GM12878 (cell line): Measurements from ENCODE around the gene TBL3. TPM values are rescaled to one million over a fixed set of nuclear protein-coding genes. Genes with fewer than 3 reads are reported as not detected.

Experiments
- ATAC-seq: fragments of 200-7000 bp; cut with Tn5 transposase; 3 replicates; pipeline ENCODE4 v1.9.1; 2020; ENCODE audit warnings: mild to moderate bottlenecking, moderate library complexity
- BruUV-seq: library from RNA; stranded (reverse); fragments of 400-500 nt; replicated peaks from 2 replicates; lab custom pipeline; 2021; lab: Mats Ljungman, UMichigan
- CTCF ChIA-PET: fragments of 300-600 bp; sonication (Branson Sonifier 250); formaldehyde crosslinking; extraction: SDS; loops from one replicate; lab custom pipeline; 2021; ENCODE audit warnings: inconsistent platforms; lab: Yijun Ruan, JAX
- POLR2A ChIA-PET: fragments of 350-600 bp; formaldehyde crosslinking; extraction: SDS; loops from one replicate; lab custom pipeline; 2021; ENCODE audit warnings: inconsistent platforms; lab: Charles Lee
- RAD21 ChIA-PET: fragments of 300-600 bp; sonication (Branson Sonifier 250); formaldehyde crosslinking; loops from one replicate; lab custom pipeline; 2023; ENCODE audit warnings: antibody characterized with exemption; ENCODE audit not compliant: unreplicated experiment; lab: Charles Lee
- SMC1A ChIA-PET: fragments of 300-600 bp; sonication (Branson Sonifier 250); formaldehyde crosslinking; loops from one replicate; lab custom pipeline; 2023; ENCODE audit not compliant: unreplicated experiment, uncharacterized antibody; lab: Charles Lee
- DNase-seq: peaks from one replicate; pipeline ENCODE4 v3.0.0-alpha.2; 2011; ENCODE audit warnings: low read depth, low spot score
- FAIRE-seq: peaks from 3 replicates; lab custom pipeline; 2011; peaks lifted over from hg19 to GRCh38; lab: Jason Lieb, UNC
- H2AFZ ChIP-seq: 2 replicates; pipeline ENCODE4 v1.6.0; 2011; ENCODE audit warnings: low read depth, low read length, control low read depth; ENCODE audit not compliant: control insufficient read depth
- H3K27ac ChIP-seq: 2 replicates; pipeline ENCODE4 v1.5.1; 2011; ENCODE audit warnings: control low read depth; ENCODE audit not compliant: control insufficient read depth, insufficient read depth
- H3K27me3 ChIP-seq, 2 experiments: replicated peaks in 1 of 2; 2 replicates each; pipeline versions ENCODE4 v1.6.0 to v1.6.1; 2011; ENCODE audit warnings: low read length in 1 of 2; ENCODE audit not compliant: control insufficient read depth in 2 of 2, insufficient read depth in 2 of 2
- H3K36me3 ChIP-seq, 2 experiments: 2 replicates each; pipeline ENCODE4 v1.5.1; 2011; ENCODE audit warnings: low read length in 1 of 2; ENCODE audit not compliant: control insufficient read depth in 2 of 2, insufficient read depth in 2 of 2
- H3K4me1 ChIP-seq: 2 replicates; pipeline ENCODE4 v1.6.1; 2011; ENCODE audit warnings: mild to moderate bottlenecking, low read length, moderate library complexity, mixed read lengths; ENCODE audit not compliant: control insufficient read depth, insufficient read depth
- H3K4me2 ChIP-seq: 2 replicates; pipeline ENCODE4 v1.6.0; 2011; ENCODE audit warnings: control low read depth; ENCODE audit not compliant: control insufficient read depth, insufficient read depth
- H3K4me3 ChIP-seq: fragments of 200-600 bp; sonication (generic); 2 replicates; pipeline ENCODE4 v1.5.1; 2016
- H3K79me2 ChIP-seq: 2 replicates; pipeline ENCODE4 v1.6.0; 2011; ENCODE audit warnings: low read length; ENCODE audit not compliant: control insufficient read depth, insufficient read depth
- H3K9ac ChIP-seq: 2 replicates; pipeline ENCODE4 v1.8.0; 2011; ENCODE audit warnings: low read length, control low read depth, mixed read lengths; ENCODE audit not compliant: control insufficient read depth, insufficient read depth
- H3K9me3 ChIP-seq: replicated peaks from 3 replicates; pipeline ENCODE4 v1.5.1; 2011; ENCODE audit warnings: mild to moderate bottlenecking, low read length; ENCODE audit not compliant: control insufficient read depth, insufficient read depth
- H4K20me1 ChIP-seq: 2 replicates; pipeline ENCODE4 v1.6.0; 2011; ENCODE audit not compliant: control insufficient read depth, insufficient read depth
- CREM ChIP-seq: IDR thresholded peaks from 2 replicates; pipeline ENCODE4 v1.6.1; 2014; ENCODE audit warnings: antibody characterized with exemption, low read depth
- ESRRA ChIP-seq: IDR thresholded peaks from 2 replicates; pipeline ENCODE4 v1.6.1; 2012; ENCODE audit warnings: mild to moderate bottlenecking, low read length, improper control_type of control experiment
- ETV6 ChIP-seq, 2 experiments: fragments of 450-650 bp in 1 of 2; IDR thresholded peaks in 1 of 2; conservative IDR thresholded peaks in 1 of 2; 2 replicates each; pipeline ENCODE4 v1.6.1; 2014; ENCODE audit warnings: antibody characterized with exemption in 1 of 2, borderline replicate concordance in 1 of 2, low read depth in 1 of 2, mild to moderate bottlenecking in 1 of 2, moderate library complexity in 1 of 2
- EZH2 ChIP-seq: IDR thresholded peaks from 2 replicates; pipeline ENCODE4 v1.6.1; 2012; ENCODE audit warnings: low read depth, mild to moderate bottlenecking, control low read depth, inconsistent platforms, low read length, borderline replicate concordance; ENCODE audit not compliant: control insufficient read depth
- FOXK2 ChIP-seq: fragments of 450-650 bp; IDR thresholded peaks from 2 replicates; pipeline ENCODE4 v1.6.1; 2017; ENCODE audit warnings: mild to moderate bottlenecking, moderate library complexity
- GATAD2B ChIP-seq: fragments of 450-650 bp; conservative IDR thresholded peaks from 2 replicates; pipeline ENCODE4 v1.6.1; 2017; ENCODE audit warnings: low read depth, mild to moderate bottlenecking, moderate library complexity
- HCFC1 ChIP-seq: fragments of 150-350 bp; IDR thresholded peaks from 2 replicates; pipeline ENCODE4 v1.6.1; 2014; ENCODE audit warnings: low read length
- LARP7 ChIP-seq: fragments of 450-650 bp; IDR thresholded peaks from 2 replicates; pipeline ENCODE4 v1.6.1; 2017; ENCODE audit warnings: mild to moderate bottlenecking
- NKRF ChIP-seq: fragments of 450-650 bp; conservative IDR thresholded peaks from 2 replicates; pipeline ENCODE4 v1.6.1; 2017; ENCODE audit warnings: mild to moderate bottlenecking, moderate library complexity
- PKNOX1 ChIP-seq: fragments of 450-650 bp; IDR thresholded peaks from 2 replicates; pipeline ENCODE4 v1.6.1; 2016; ENCODE audit warnings: mild to moderate bottlenecking
- POLR2AphosphoS5 ChIP-seq: IDR thresholded peaks from 2 replicates; pipeline ENCODE4 v1.6.1; 2011; ENCODE audit warnings: mild to moderate bottlenecking, low read length, inconsistent platforms
- RAD51 ChIP-seq: fragments of 450-650 bp; IDR thresholded peaks from 2 replicates; pipeline ENCODE4 v1.6.1; 2016; ENCODE audit warnings: moderate library complexity, mild to moderate bottlenecking, inconsistent platforms
- RB1 ChIP-seq: fragments of 450-650 bp; formaldehyde crosslinking; IDR thresholded peaks from 2 replicates; pipeline ENCODE4 v1.6.1; 2017; ENCODE audit warnings: mild to moderate bottlenecking, borderline replicate concordance
- SIN3A ChIP-seq: IDR thresholded peaks from 2 replicates; pipeline ENCODE4 v1.6.1; 2012; ENCODE audit warnings: low read depth, low read length, improper control_type of control experiment
- SMARCA5 ChIP-seq: fragments of 450-650 bp; IDR thresholded peaks from 2 replicates; pipeline ENCODE4 v1.6.1; 2017; ENCODE audit warnings: mild to moderate bottlenecking
- STAT1 ChIP-seq: fragments of 450-650 bp; conservative IDR thresholded peaks from 2 replicates; pipeline ENCODE4 v1.6.1; 2014; ENCODE audit warnings: antibody characterized with exemption, mild to moderate bottlenecking
- ZNF622 ChIP-seq: fragments of 450-650 bp; IDR thresholded peaks from 2 replicates; pipeline ENCODE4 v1.6.1; 2017; ENCODE audit warnings: mild to moderate bottlenecking, inconsistent platforms
- WGBS: methylation state at CpG from one replicate; pipeline ENCODE4 v1.1.6; 2016; ENCODE audit warnings: low lambda C conversion rate; ENCODE audit not compliant: insufficient replicate concordance, insufficient coverage; ENCODE audit errors: missing lambda C conversion rate; 5-methylcytosine and 5-hydroxymethylcytosine counted together
- in situ Hi-C: fragments of 300-500 bp; cut with MboI; formaldehyde crosslinking; loops from 9 replicates; pipeline ENCODE4 v1.14.3; 2018; ENCODE audit warnings: mixed read lengths
- intact Hi-C: fragments of 100-400 bp; cut with micrococcal nuclease; formaldehyde crosslinking; loops from one replicate; pipeline ENCODE4 v1.14.2; 2022; ENCODE audit not compliant: unreplicated experiment
- polyA plus RNA-seq, 11 experiments: library from polyadenylated mRNA; depleted of rRNA in 4 of 11; unstranded in 6 of 11; stranded (reverse) in 5 of 11; fragments of >200 nt; fragmentation: Nextera tagmentation in 4 of 11; fragmentation: Illumina TruSeq in 1 of 11; extraction: Ambion mirVana in 4 of 11; extraction: Trizol in 1 of 11; gene quantifications; 1 replicate in 1 of 11; 2 replicates in 10 of 11; pipeline versions ENCODE4 v1.2.1 to v1.2.3, GENCODE V29; 2011 to 2016; ENCODE audit warnings: inconsistent platforms in 2 of 11, missing spikeins in 2 of 11, low read depth in 1 of 11
- total RNA-seq, 4 experiments: library from RNA; depleted of rRNA in 3 of 4; stranded (reverse); fragments of >200 nt in 3 of 4; fragmentation: Illumina TruSeq in 1 of 4; extraction: Trizol in 1 of 4; gene quantifications; 2 replicates each; pipeline versions ENCODE4 v1.2.1 to v1.2.3, GENCODE V29; 2013 to 2021

TBL3 gene
- total and polyA plus RNA-seq, 10 of the 15 experiments (the other 5 are each of a cell fraction or from before 2014, with no cell fraction given) = 1.2 to 101 (median 34.2) TPM

GRCh38 chr16:1991135-1991551, 19.3 kb downstream of the TBL3 start (continued):
- TF ChIP-seq HCFC1 = peak; percentile 7; the same call in 1 of the 2 replicates
- TF ChIP-seq EZH2 = no peak
- peak; percentile 41; the same call in 1 of the 2 replicates for TF ChIP-seq SIN3A
- peak; percentile 97 for TF ChIP-seq RAD51
- no peak for TF ChIP-seq ESRRA
- no peak for TF ChIP-seq FOXK2

GRCh38 chr16:1991588-1991947, 19.7 kb downstream of the TBL3 start:
- Histone ChIP-seq H3K4me3 (peak overlapping the region; percentile 65; the same call in 1 of the 2 replicates), H3K4me1 (peaks cover 26% of the 10 kb centered on the region), H3K9ac (peak overlapping the region; percentile 36), H3K27me3 (no peaks in the 10 kb centered on the region), H4K20me1 (no peaks in the 10 kb centered on the region), H3K27ac (peak overlapping the region; percentile 27; the same call in 1 of the 2 replicates), H3K36me3 (peaks cover 0 to 2% of the 10 kb centered on the region in 2 experiments; a peak in 2 of 4 replicates), H3K79me2 (no peaks in the 10 kb centered on the region), H3K9me3 (peaks cover 1% of the 10 kb centered on the region; the same call in 1 of the 3 replicates), H3K4me2 (peak overlapping the region; percentile 98), H2AFZ (peak overlapping the region; percentile 3)
- ChIA-PET POLR2A (interaction anchor here (1.0 to 3.3 kb wide), 8 partner anchors 10 to 314 kb away, joined by 3 to 18 read pairs (median 10); partner anchors contain the start of genes NOXO1, RNF151, RPS2 and TBL3), RAD21 (interaction anchor here (0.9 to 1.9 kb wide), 4 partner anchors 10 to 27 kb away, joined by 3 to 12 read pairs (median 4); partner anchors contain the start of genes NOXO1 and RPS2), SMC1A (no interaction called here), CTCF (interaction anchor here (0.9 to 6.5 kb wide), 4 partner anchors 10 to 27 kb away, joined by 3 to 54 read pairs (median 4); partner anchors contain the start of genes NOXO1, RNF151 and RPS2)
- no peak for FAIRE-seq
- DNase-seq = no peak
- TF ChIP-seq GATAD2B (no peak; the same call in 1 of the 2 replicates), CREM (0 out of 2 replicates have a peak, but pooled peaks have one; percentile 7), NKRF (0 out of 2 replicates have a peak, but pooled peaks have one; percentile 43), RB1 (0 out of 2 replicates have a peak, but pooled peaks have one; percentile 52), POLR2AphosphoS5 (peak; percentile 43; the same call in 1 of the 2 replicates), STAT1 (0 out of 2 replicates have a peak, but pooled peaks have one; percentile 52), SMARCA5 (peak; percentile 86; the same call in 1 of the 2 replicates), ZNF622 (no peak), LARP7 (peak; percentile 87), ETV6 (conservative IDR thresholded peaks at IDR 0.05 in 1 of 2, IDR thresholded peaks at IDR 0.05 in 1 of 2; ENCODE audit: borderline replicate concordance in 1 of 2, low read depth in 1 of 2) (no peak), PKNOX1 (peak; percentile 33)
- intact Hi-C loops (no loop called here), in situ Hi-C loops (no loop called here)
- TSS peak; percentile 97 for BruUV-seq
- 1% methylated on average over 22 of the region's 22 CpGs for WGBS
- ATAC-seq = no peak
